Stimulated activated naive CD8-positive, alpha-beta T cell treated with anti-CD3 and anti-CD28 coated beads, Interleukin-15, amount 100 ng/mL, for 72 hours (primary cell): Measurements from ENCODE around the gene ADD2.
A peak's percentile ranks its signal among the peaks of the same experiment; 100 is the strongest.

Source experiments
- ATAC-seq: fragments of 150-1000 bp; cut with Tn5 transposase; 2 replicates; pipeline ENCODE4 v1.10.0; 2021; ENCODE audit warnings: mild to moderate bottlenecking, moderate library complexity
- DNase-seq, 2 donors: peaks; one replicate each; pipeline ENCODE4 v3.0.0; 2021 to 2022
- H3K27ac Mint-ChIP-seq, 2 donors: one replicate each; pipeline ENCODE4 v1.8.0; 2022; ENCODE audit warnings: mild to moderate bottlenecking in 2 of 2, mixed read lengths in 2 of 2, moderate library complexity in 2 of 2
- H3K27me3 Mint-ChIP-seq: one replicate; pipeline ENCODE4 v1.8.0; 2022; ENCODE audit warnings: mixed read lengths
- H3K4me1 Mint-ChIP-seq: one replicate; pipeline ENCODE4 v1.8.0; 2022; ENCODE audit warnings: mild to moderate bottlenecking, mixed read lengths
- H3K4me3 Mint-ChIP-seq, 2 donors: one replicate each; pipeline ENCODE4 v1.8.0; 2022; ENCODE audit warnings: mild to moderate bottlenecking in 2 of 2, mixed read lengths in 2 of 2, moderate library complexity in 1 of 2
- H3K9me3 Mint-ChIP-seq, 2 donors: one replicate each; pipeline ENCODE4 v1.8.0; 2022; ENCODE audit warnings: mixed read lengths in 2 of 2

Gene ADD2

DNA sequence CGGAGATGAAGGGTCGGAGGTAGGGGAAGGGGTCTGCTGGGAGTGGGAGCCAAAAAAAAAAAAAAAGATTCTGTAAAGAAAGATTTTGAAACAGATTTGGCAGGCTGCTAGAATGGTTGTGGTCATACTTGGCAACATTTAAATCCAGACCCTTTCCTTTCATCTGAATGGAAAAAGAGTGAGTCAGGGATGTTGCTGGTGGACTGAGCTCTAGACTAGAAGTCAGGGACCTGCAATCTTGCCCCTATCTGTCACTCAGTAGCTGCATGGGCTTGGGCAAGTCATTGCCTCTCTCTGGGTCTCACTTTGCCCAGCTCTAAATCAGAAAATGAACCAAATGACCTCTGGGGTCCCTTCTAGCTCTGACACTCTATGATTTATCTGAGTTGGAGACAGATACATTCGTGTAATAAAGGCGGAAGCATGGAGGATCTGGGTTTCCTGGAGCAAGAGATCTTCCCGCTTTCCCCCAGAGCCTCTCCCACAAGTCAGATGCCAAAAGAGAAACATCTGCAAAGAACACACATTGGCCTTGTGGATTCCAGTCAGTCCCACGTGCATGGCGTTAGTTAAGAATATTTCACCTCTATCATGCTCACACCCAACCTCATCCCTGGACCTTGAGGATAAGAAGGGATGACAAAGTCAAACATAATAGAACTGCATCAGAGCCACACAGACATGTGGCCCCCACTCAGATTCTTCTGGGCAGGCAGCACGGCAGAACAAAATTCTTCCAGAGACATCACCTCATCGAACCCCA is 58.5 kb downstream of the ADD2 start:
- DNase-seq (no peak), ATAC-seq (peak; percentile 31)
- peak overlapping the region in 1 of 2 donors; percentile 93 for H3K27ac Mint-ChIP-seq
- H3K4me3 Mint-ChIP-seq, result no peak overlapping the region
- H3K9me3 Mint-ChIP-seq, result no peaks in the 10 kb centered on the region
- no peaks in the 10 kb centered on the region for H3K27me3 Mint-ChIP-seq
- H3K4me1 Mint-ChIP-seq, result peaks cover 12% of the 10 kb centered on the region

DNA sequence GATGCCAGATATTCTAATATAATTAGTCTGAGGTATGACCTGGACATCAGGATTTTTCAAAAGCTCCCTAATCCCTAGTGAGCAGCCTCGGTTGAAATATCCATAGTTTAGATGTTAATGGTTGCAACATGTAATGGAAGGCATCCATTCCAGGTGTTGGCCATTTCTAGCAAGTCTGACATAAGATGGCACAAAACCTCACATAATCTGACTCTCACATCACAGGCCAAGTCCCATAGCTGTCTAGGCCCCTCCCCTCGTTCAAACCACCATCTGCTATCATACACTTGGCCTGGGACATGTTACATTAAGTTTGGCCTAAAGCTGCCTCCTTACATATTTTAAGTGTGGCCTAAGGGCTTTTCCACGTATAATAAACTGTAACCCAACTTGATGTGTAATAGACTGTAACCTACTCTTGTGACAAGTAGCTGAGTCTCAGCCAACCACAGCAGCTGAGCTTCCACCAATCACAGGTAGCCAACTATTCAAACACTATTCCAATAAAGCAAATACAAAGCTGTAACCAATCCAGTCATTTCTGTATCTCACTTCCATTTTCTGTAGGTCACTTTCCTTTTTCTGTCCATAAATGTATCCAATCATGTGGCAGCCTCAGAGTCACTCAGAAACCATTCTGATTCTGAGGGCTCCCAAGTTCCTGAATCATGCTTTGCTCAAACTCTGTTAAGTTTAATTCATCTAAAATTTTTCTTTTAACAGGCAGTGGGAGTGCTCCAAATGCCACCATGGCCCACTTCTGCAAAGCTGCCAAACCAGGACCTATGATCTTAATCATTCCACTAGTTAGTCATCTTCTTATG is 59.4 kb downstream of the ADD2 start:
- Mint-ChIP-seq H3K4me3 (no peak overlapping the region), H3K9me3 (no peaks in the 10 kb centered on the region), H3K27ac (peak overlapping the region in 1 of 2 donors; percentile 93), H3K4me1 (peaks cover 12% of the 10 kb centered on the region), H3K27me3 (no peaks in the 10 kb centered on the region)
- ATAC-seq (peak; percentile 87), DNase-seq (peak in 1 of 2 donors; percentile 40)

DNA sequence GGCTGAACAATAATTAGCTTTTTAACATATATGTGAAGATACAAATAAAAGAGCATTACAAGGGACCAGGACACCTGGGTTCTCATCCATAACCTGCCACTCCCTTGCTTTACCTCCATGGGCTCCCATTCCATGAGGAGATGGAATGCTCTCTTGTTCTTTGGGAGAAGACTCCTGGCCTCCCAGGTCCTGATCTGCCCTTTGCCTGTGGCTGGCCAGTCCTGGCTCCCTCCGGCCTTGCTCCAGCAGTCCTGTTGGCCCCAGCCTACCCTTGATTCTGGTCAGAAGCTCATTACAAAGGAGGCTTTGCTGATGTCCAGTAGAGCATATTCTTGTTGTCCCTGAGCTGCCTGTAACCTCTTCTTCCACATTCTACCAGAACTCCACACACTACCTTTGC is 60.3 kb downstream of the ADD2 start:
- Mint-ChIP-seq H3K27ac (peak overlapping the region in 1 of 2 donors; percentile 9), H3K4me3 (no peak overlapping the region), H3K4me1 (peaks cover 12% of the 10 kb centered on the region), H3K27me3 (no peaks in the 10 kb centered on the region), H3K9me3 (no peaks in the 10 kb centered on the region)
- ATAC-seq, result no peak
- DNase-seq, result no peak

DNA sequence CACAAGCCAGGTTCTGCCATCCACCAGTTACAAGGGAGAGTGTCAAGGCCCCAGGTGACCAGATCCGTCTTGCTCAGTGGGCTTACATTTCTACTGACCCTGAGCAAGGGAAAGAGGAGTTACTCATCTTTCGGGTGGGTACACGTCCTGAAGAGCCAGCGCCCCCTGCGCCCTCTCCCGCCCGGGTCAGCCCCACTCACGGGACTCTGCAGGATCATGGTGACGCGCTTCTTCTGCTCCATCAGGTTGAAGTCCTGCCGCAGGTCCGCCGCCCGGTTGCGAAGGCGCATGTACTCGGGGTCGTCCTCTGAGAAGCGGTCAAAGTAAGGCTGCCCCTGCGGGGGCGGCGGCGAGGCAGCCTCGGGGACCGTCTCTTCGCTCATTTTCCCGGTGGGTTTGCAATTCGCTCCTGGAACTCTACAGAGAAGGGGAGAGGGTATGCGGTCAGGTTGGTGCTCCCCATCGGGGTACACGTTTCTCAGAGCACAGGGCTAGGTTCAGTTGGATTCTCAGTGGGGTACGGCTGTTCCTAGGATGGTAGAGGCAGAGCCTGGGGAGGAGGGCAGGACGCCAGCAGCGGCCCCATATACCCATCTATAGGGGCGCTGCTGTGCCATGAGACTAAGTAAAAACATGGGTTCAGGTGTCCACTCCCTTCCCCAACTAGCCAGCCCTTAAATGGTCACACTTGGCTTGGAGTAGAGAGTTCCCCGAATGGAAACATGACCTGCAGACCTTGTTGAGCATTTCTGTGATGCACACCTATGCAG is 61.8 kb downstream of the ADD2 start:
- ATAC-seq (no peak), DNase-seq (no peak)
- Mint-ChIP-seq H3K9me3 (no peaks in the 10 kb centered on the region), H3K27ac (peak overlapping the region in 1 of 2 donors; percentile 92), H3K4me3 (no peak overlapping the region), H3K4me1 (peaks cover 12% of the 10 kb centered on the region), H3K27me3 (no peaks in the 10 kb centered on the region)

DNA sequence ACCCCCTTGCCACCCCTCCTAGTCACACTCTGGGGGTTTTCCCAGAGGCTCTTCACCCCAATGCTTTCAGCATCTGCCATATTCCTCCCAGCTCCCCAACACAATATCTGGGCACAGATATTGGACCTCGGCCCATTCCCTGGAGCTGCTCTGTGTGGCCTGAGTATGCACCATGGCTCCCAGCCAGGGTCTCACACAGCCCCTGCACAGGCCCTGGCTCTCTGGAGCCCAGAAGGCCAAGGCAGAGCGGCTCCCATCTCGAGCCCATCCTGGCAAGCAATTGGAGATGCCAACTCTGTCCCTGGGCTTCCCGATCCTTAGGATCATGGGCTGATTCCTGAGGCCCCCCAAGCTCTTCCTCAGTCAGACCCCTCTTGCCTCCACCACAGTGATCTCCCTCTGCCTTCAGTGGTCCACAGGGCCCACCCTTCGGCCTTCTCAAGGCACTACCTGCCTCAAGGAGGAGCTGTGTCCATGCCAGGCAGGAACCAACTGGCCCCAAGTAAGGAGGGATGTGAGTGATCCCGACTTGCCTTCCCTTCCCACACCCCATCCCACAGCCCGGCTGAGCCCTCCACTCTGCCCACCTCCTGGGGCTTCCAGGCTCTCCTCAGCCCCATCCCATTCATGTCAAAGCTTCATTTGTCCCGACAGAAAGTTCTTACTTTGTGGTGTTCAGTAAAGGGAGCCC is 62.7 kb downstream of the ADD2 start:
- ATAC-seq (no peak), DNase-seq (no peak)
- Mint-ChIP-seq H3K4me3 (no peak overlapping the region), H3K4me1 (peaks cover 12% of the 10 kb centered on the region), H3K27ac (peak overlapping the region; percentile 52 to 96), H3K27me3 (no peaks in the 10 kb centered on the region), H3K9me3 (no peaks in the 10 kb centered on the region)

DNA sequence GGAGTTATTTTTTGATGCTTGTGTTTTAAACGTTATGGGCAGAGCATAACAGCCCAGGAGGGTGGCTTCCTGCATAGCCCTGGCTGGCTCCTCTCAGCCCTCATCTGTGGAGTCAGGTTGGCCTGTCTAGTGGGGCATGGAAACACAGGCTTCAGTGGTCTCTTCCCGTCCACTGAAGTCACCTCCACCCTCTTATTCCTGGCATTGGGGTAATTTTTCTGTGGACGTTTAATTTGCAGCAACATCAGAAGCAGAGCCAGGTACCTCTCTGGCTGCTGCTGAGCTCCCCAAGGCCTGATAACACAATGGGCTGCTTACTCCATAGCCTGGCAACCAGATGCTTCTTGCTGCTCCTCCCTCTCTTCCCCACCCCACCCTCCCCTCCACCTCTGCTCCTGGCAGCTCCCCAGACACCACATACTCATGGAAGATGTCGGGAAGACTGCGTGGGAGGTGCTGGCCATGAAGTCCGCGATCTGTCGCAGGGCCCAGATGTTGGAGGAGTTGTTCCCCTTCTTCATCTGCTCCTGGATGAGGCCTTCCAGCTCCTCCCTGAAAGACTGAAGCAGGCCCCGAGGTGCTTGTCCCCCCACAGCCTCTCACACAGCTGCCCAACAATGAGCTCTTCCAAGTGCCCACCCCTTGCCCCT is 64.0 kb downstream of the ADD2 start:
- Mint-ChIP-seq H3K4me1 (peaks cover 7% of the 10 kb centered on the region), H3K27ac (no peak overlapping the region), H3K9me3 (no peaks in the 10 kb centered on the region), H3K4me3 (no peak overlapping the region), H3K27me3 (no peaks in the 10 kb centered on the region)
- no peak for DNase-seq
- ATAC-seq, result no peak

DNA sequence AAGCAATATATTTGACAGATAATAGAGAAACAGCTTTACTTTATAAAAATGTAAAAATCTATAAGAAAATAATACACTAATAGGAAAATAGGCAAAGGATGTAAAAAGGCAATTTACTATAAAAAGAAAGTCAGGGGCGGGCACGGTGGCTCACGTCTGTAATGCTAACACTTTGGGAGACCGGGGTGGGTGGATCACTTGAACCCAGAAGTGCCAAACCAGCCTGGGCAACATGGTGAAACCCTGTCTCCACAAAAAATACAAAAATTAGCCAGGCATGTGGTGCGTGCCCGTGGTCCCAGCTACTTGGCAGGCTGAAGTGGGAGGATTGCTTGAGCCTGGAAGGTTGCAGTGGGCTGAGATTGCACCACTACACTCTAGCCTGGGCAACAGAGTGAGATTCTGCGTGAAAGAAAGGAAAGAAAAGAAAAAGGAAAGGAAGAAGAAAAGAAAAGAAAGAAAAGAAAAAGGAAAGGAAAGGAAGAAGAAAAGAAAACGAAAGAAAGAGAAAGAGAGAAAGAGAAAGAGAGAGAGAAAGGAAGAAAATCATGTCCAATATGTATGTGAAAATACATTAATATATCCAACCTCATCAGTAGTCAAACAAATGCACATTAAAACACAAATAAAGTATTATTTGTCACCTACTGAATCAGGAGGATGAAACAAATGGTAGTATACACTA is 65.1 kb downstream of the ADD2 start:
- Mint-ChIP-seq H3K27ac (no peak overlapping the region), H3K4me3 (no peak overlapping the region), H3K4me1 (no peaks in the 10 kb centered on the region), H3K9me3 (no peaks in the 10 kb centered on the region), H3K27me3 (no peaks in the 10 kb centered on the region)
- no peak for ATAC-seq
- DNase-seq, result no peak

DNA sequence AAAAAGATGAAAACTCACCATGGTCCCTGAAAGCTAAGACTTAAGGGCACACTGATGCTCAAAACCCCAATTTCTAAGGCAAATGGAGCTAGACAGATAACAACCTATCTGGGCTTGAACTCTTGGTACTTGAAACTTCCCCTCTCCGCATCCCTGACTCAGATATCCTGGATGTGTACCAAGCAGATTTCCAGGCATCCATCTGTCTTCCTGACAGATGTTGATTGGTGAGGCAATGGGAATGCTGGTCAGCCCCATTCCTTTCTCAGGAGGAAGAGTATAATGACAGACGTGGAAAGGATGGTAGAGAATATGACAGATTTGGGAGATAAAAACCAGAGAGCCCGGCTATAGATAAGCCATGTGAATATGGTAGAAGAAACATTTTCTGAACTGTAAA is 69.2 kb downstream of the ADD2 start:
- Mint-ChIP-seq H3K4me1 (no peaks in the 10 kb centered on the region), H3K27ac (no peak overlapping the region), H3K4me3 (no peak overlapping the region), H3K27me3 (no peaks in the 10 kb centered on the region), H3K9me3 (no peaks in the 10 kb centered on the region)
- DNase-seq, result no peak
- ATAC-seq, result no peak

DNA sequence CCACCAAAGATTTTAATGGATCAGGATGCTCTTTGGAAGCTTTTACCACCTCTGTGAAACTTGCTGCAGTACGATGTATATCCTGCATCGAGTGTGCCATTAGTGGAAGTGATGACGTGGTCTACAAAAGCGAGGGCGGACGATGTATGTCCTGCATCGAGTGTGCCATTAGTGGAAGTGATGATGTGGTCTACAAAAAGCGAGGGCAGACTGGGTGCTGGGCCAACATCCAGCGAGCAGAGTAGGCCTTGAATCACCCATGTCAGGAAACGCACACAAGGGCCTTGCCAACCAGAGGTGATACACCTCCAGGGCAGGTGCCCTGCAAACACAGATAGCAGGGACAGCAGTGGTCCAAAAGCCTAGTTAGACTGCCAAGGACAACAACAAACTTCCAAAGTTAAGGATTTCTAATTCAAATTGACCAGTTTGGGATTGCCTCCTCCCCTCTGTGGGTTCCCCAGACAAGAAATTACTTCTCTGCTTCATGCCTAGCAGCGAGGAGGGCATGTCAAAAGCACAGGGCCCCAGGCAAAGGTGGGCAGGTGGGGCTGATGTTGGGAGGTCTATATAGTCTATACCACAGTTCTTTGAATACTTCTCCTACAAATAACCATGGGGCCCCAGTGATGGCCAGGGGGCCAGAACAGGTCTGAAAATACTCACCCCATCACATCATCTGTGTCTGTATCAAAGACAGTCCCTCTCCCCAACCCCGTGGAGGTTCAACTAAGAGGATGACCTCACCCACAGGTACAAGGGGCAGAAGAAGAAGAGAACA is 70.2 kb downstream of the ADD2 start:
- ATAC-seq, result no peak
- no peaks in the 10 kb centered on the region for H3K27me3 Mint-ChIP-seq
- H3K9me3 Mint-ChIP-seq, result no peaks in the 10 kb centered on the region
- no peak for DNase-seq
- H3K27ac Mint-ChIP-seq, result no peak overlapping the region
- H3K4me1 Mint-ChIP-seq, result no peaks in the 10 kb centered on the region
- no peak overlapping the region for H3K4me3 Mint-ChIP-seq

DNA sequence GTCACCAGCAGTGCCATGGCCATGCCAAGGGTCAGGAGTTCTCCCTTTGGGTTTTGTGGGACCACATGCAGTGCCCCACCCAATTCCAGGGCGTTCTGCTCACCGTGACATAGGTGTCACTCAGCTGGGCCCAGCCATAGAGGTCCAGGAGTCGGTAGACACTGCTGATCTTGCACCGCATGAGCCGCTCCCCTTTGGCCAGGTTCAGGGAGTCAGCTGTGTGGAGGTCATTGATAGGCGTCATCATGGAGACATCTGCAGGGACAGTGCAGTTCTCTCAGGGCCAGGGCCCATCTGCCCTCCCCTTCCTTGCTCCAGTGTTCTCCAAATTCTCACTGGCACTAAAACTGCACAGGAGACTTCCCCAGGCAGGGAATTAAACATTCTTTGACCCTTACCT is 71.9 kb downstream of the ADD2 start:
- H3K27me3 Mint-ChIP-seq, result no peaks in the 10 kb centered on the region
- H3K4me3 Mint-ChIP-seq, result no peak overlapping the region
- no peaks in the 10 kb centered on the region for H3K4me1 Mint-ChIP-seq
- no peak for ATAC-seq
- H3K27ac Mint-ChIP-seq, result no peak overlapping the region
- H3K9me3 Mint-ChIP-seq, result no peaks in the 10 kb centered on the region
- no peak for DNase-seq

DNA sequence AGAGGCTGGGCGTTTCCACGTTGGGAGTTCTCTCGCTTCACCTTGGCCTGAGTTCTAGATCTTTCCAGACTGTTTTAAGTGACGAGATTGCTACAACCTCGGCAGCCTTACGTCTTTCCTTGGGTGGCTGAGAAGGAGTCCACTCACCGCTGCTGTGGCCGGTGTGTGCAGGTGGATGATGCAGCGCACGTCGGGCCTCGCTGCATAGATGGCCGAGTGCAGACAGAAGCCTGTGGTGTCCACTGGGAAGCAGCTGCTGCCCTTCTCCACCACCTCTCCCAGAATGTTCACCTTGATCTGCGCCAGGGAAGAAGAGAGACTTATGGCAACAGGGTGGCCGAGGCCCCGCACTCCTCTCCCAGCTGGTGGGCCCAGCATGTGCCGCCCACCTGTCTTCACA is 75.7 kb downstream of the ADD2 start:
- peaks cover 4% of the 10 kb centered on the region for H3K4me1 Mint-ChIP-seq
- H3K27me3 Mint-ChIP-seq, result no peaks in the 10 kb centered on the region
- no peaks in the 10 kb centered on the region for H3K9me3 Mint-ChIP-seq
- no peak overlapping the region for H3K4me3 Mint-ChIP-seq
- H3K27ac Mint-ChIP-seq, result no peak overlapping the region
- DNase-seq (no peak), ATAC-seq (no peak)

DNA sequence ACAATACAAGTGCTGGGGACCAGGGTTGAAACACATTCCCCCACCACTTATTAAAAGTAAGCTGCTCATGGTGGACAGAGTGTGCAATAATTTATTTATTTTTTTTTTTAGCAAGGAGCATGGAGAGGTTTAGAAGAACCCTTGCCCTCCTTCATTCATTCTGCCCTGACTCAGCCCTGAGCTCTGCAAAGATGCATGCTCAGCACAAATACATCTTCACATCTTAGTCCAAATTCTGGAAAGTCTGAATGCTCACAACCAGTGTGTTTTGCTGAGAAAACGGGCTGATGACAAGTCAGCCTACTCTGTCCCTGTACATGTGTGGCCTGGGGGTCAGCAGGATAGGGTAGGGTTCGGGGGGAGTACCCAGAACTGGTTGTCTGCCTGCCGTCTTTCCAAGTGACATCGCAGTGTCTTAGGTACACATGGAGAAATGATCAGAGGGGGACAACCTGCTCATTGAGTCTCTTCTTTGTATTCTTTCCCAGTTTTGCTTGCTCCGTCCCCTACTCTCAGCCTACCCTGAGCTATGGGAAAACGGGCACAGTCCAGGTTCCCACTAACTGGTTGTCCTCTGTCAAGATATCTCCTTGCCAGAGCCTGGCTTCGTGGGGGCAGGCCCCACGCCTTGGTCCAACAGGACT is 76.4 kb downstream of the ADD2 start:
- Mint-ChIP-seq H3K4me1 (peaks cover 11% of the 10 kb centered on the region), H3K9me3 (no peaks in the 10 kb centered on the region), H3K27ac (no peak overlapping the region), H3K4me3 (no peak overlapping the region), H3K27me3 (no peaks in the 10 kb centered on the region)
- DNase-seq (no peak), ATAC-seq (no peak)

DNA sequence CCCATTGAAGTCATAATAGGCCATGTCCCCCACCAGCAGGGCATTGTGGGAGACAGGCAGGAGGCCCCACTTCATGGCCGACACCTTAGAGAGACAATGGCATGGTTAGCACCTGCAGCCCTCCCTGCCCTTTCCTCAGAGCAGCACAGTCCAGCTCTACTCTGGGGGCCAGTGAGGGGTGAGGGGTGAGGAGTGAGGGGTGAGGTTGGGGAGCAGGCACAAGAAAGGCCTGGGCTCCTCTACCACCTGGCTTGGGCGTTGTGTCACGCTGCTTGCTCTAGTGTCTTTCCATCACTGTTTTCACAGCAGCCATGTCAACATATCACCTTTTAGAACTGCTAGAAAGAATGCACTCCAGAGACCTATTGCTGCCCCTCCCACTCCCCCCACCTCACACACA is 77.2 kb downstream of the ADD2 start:
- Mint-ChIP-seq H3K27me3 (no peaks in the 10 kb centered on the region), H3K4me3 (no peak overlapping the region), H3K4me1 (peaks cover 16% of the 10 kb centered on the region), H3K27ac (no peak overlapping the region), H3K9me3 (no peaks in the 10 kb centered on the region)
- ATAC-seq (no peak), DNase-seq (no peak)
